Stimulated activated CD4-positive, alpha-beta T cell treated with anti-CD3 and anti-CD28 coated beads, Interleukin-4, amount 100 ng/mL, for 1 hour (primary cell): Measurements from ENCODE around the gene PHAX.
A peak's percentile ranks its signal among the peaks of the same experiment; 100 is the strongest.
"Not testable (repeated sequence)": the region's sequence is repeated elsewhere in the genome, so short reads cannot be mapped to it uniquely, and the experiment has no call there.

Source experiments
- DNase-seq: peaks from one replicate; pipeline ENCODE4 v3.0.0-alpha.2; 2020

The PHAX gene, protein sequence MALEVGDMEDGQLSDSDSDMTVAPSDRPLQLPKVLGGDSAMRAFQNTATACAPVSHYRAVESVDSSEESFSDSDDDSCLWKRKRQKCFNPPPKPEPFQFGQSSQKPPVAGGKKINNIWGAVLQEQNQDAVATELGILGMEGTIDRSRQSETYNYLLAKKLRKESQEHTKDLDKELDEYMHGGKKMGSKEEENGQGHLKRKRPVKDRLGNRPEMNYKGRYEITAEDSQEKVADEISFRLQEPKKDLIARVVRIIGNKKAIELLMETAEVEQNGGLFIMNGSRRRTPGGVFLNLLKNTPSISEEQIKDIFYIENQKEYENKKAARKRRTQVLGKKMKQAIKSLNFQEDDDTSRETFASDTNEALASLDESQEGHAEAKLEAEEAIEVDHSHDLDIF

DNA sequence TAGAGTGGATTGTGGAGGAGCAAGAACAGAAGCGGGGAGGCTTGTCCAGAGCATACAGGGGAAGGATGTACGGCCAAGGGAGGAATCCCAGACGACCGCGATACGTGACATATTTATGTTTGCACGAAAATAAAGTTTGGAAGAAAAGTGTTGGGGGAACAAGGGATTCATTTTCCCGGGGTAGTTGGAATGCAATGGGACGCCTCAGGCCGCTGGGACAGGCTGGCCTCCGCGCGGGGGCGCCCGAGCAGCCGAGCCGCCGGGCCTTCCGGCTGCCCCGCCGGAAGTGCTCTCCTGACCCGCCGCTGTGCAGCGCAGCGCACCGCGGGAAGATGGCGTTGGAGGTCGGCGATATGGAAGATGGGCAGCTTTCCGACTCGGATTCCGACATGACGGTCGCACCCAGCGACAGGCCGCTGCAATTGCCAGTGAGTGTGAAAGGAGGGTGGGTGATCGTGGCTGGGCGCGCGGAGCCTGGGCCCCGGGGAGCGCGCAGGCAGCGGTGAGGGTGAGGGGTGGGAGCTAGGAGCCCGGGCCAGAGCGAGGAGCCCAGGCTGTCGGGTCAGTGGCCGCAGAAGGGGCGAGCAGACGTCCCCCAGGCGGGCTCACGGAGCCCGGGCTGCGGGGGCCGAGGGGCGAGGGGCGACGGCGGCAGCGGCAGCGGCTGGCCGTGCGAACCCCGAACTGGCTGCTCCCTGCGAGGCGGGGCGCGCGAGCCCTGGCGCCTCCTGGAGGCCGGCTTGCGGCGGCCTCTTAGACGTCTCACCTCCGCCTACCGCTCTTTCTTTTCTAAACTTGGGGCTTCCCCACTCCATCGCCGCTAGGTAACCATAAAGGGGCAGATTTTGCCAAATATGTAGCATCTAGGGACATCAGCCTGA, at the start of gene PHAX:
TSS of gene PHAX (plus strand) at position 317 of the 881 bp plus-strand sequence. CDS start at position 333, 16 bp downstream.
- DNase-seq = peak; percentile 74

- no peak for DNase-seq
These were observed 48.1 kb upstream of the PHAX start for GRCh38 chr5:126552614-126553013.

- DNase-seq = not testable (repeated sequence)
These were observed 45.6 kb upstream of the PHAX start for GRCh38 chr5:126555101-126555500.

DNA sequence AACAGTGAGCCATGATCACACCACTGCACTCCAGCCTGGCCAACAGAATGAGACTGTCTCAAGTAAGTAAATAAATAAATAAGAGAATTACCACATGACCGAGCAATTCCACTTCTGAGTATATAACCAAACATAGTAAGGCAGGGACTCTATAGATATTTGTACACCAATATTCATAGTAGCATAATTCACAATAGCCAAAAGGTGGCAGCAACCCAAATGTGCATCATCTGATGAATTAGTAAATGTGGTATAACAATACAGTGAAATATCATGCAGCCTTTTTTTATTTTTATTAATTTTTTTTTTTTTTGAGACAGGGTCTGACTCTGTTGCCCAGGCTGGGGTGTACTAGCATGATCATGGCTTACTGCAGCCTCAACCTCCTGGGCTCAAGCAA, 38.8 kb upstream of the PHAX start:
- no peak for DNase-seq

DNA sequence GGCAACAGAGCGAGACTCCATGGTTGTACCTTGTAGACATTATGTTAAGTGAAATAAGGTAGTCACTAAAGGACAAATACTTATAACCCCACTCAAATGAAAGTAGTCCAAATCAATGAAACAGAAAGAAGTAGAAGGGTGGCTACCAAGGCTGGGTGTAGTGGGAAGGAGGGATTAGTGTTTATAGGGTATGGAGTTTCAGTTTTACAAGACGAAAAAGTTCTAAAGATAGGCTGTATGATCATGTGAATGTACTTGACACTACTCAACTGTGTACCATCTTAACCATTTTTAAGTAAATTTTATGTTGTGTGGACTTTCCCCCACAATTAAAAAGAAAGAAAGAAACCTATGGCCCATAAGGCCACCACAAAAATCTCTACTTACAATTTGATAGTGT, 37.9 kb upstream of the PHAX start:
- DNase-seq = no peak

DNA sequence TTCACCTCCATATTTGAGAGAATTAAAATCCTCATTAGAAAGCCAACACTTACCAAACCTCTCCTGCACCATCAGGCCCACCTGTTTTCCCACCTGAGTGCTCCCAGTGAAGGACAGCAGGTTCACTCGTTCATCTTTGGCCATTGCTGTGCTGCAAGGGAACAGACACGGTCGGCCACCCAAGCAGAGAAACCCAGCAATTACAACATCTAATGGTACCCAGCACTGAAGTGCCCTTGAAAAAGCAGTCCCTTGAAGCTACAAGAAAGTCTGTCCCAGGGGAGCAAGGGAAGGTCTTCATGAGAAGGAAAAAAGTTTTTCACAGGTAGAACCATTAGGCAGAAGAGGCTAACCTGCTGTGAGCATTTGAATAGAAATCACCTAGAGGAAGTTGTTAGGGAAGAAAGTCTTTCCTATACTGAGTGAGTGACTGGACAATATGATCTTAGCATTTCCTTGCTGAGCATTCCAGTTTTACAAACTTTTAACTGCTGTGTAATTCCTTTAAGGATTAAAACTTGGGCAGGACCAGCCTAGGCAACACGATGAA, 32.5 kb upstream of the PHAX start:
- no peak for DNase-seq

DNA sequence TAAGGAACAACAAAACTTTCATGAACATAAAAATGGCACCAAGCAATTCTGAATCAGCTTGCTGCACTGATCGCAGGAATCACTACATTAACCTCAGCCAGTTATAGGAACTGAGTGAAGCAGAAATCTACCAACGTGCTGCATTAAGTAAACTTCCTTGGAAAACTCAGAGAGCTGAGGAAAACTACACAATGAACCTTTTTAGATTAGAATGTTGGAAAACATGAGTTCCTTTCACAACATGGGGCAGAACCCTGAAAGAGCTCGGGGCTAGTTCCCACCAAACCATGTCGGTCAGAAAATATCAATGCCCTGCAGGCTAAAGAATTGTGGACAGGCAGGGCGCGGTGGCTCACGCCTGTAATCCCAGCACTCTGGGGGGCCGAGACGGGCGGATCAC, 25.1 kb upstream of the PHAX start:
- DNase-seq = no peak

DNA sequence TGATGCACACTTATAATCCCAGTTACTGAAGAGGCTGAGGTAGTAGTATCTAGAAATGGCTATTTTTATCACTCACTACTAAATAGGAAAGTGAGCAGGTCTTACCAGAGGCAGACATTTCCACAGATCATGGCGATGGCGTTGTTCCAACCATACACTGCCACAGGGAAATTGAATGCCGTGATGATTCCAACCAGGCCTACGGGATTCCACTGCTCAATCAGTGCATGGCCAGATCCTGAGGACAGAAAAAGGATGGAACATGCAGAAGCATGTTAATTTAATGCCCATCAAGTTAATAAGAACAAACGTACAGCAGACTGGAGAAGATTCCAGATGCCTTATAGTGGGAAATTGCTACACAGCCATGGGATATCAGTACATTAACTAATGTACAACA, 23.8 kb upstream of the PHAX start:
- DNase-seq = no peak

- DNase-seq = no peak
These were observed 23.3 kb upstream of the PHAX start for GRCh38 chr5:126577415-126577814.

- DNase-seq = no peak
These were observed 21.0 kb upstream of the PHAX start for GRCh38 chr5:126579716-126580115.

- no peak for DNase-seq
These were observed 17.0 kb upstream of the PHAX start for GRCh38 chr5:126583761-126584160.

DNA sequence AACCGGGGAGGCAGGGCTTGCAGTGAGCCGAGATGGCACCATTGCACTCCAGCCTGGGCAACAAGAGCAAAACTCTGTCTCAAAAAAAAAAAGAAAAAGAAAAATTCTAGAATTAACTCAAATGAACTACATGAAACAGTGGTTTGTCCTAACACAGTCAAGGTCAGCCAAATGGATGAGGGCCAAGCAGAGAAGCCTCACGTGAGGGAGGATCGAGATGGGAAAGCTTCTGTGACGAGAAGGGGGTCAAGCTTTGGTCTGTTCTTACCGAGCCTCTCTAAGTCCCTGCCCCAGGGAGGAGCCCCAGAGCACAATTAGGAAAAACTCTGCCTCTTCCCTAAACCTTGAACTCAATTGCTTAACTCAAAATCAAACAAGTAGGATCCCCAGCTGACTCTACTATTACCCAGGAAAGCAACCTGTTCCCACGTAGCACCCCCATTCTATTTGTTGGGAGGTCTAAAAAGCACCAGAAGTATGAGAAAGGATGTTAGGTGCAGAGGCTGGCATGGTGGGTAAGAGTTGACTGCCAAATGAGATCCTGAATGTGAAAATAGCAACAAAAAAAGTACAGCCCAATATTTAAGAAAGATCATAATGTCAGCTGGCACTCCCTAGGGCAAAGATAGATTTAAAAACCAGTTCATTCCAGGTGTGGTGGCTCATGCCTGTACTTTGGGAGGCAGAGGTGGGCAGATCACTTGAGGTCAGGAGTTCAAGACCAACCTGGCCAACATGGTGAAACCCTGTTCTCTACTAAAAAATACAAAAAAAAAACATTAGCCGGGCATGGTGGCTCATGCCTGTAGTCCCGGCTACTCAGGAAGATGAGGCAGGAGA, 13.0 kb upstream of the PHAX start:
- DNase-seq = no peak

DNA sequence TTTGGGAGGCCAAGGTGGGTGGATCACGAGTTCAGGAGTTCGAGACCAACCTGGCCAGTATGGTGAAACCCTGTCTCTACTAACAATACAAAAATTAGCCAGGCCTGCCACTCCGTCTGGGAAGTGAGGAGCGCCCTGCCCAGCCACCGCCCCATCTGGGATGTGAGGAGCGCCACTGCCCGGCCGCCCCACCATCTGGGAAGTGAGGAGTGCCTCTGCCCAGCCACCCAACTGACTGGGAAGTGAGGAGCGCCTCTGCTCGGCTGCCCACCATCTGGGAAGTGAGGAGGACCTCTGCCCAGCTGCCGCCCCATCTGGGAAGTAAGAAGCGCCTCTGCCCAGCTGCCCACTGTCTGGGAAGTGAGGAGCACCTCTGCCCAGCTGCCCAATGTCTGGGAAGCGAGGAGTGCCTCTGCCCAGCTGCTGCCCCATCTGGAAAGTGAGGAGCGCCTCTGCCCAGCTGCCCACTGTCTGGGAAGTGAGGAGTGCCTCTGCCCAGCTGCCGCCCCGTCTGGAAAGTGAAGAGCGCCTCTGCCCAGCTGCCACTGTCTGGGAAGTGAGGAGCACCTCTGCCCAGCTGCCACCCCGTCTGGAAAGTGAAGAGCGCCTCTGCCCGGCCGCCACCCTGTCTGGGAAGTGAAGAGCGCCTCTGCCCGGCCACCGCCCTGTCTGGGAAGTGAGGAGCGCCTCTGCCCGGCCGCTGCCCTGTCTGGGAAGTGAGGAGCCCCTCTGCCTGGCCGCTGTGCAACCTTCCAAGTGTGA, 11.0 kb upstream of the PHAX start:
- no peak for DNase-seq

- DNase-seq = no peak
These were observed 9.2 kb upstream of the PHAX start for GRCh38 chr5:126591549-126591948.

- DNase-seq = peak; percentile 47
These were observed 5.8 kb upstream of the PHAX start, which contains the start of gene ALDH7A1 for GRCh38 chr5:126594748-126595485. ALDH7A1 (minus strand) TSS chr5:126595219; CDS start chr5:126595198, 21 bp downstream.

DNA sequence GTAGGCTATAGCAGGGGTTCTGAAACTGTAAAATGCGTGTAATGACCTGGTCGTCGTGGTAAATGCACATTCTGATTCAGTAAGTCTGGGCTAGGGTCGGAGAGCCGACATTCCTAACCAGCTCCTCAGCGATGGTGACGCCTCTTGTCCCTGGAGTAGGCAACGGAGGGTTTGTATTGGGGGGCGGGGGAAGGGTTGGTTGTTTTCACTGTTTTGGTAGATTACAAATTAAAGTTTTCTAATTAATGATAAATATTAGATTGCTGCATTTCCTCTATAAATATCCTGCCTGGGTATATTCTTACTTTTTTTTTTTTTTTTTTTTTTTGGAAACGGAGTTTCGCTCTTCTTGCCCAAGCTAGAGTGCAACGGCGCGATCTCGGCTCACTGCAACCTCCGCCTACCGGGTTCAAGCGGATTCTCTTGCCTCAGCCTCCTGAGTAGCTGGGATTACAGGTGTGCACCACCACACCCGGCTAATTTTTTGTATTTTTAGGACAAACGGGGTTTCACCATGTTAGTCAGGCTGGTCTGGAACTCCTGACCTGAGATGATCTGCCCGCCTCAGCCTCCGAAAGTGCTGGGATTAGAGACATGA, 5.2 kb upstream of the PHAX start:
- no peak for DNase-seq

DNA sequence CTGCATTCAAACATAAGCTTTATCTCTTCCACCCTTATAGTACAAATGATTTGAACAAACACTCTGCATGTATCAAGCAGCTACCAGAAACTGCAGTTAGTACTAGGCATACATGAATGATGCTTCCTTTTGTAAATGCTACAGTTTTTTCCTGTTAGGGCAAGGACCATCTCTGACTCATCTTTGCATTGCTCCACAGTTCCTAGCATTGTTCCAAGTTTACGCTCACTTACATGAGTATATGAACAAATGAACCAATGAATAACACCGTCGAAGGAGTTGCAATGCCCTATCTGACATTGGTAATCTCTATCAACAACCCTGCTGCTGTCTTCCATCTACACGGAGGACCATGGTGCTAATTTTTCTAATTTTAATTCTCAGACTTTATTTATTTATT, 3.6 kb upstream of the PHAX start:
- no peak for DNase-seq

DNA sequence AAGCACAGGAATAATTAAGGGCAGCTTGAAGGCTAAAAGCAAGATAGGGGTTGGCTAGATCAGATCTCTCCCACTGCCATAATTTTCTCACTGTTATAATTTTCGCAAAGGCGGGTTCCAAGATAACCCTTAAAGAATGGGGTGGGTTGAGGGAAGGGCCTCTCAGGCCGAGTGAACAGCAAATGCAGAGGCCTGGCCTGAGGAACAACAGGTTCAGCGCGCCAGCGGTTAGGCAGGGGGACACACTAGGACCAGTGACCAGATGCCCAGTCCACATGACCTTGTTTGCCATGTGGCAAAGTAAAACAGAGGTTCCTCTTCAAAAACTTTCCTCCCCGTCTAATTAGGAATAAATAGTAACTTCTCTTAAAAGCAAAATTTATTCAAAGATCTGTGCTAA, 1.2 kb upstream of the PHAX start:
- no peak for DNase-seq

DNA sequence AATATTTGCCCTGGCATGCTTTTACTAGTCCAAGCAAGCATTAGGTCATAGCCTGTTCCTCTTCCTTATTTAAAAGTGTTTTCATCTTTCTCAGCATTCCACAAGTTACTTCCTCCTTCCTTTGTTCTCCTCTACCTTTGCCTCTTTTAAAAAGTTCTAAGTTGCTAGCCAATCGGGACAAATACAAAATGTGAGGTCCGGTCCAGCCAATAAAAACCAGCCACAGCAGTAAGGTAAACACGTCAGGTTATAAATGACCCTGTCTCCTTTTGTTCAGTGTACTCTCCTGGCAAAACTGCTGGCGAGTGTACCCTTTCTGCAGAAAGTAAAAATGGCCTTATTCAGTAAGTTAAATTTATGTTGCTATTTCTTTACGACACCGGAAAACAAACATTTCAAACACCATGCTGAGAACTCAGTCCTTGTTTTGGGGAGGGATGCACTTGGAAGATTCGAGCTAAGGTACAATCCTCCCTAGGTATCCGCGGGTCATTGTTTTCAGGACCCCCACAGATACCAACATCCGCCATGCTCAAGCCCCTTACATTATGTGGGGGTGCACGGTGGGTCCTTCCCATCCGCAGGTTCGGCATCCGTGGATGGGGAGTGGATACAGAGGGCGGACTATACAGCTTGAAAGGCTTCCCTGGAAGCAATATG, 646 bp upstream of the PHAX start:
- not testable (repeated sequence) for DNase-seq

DNA sequence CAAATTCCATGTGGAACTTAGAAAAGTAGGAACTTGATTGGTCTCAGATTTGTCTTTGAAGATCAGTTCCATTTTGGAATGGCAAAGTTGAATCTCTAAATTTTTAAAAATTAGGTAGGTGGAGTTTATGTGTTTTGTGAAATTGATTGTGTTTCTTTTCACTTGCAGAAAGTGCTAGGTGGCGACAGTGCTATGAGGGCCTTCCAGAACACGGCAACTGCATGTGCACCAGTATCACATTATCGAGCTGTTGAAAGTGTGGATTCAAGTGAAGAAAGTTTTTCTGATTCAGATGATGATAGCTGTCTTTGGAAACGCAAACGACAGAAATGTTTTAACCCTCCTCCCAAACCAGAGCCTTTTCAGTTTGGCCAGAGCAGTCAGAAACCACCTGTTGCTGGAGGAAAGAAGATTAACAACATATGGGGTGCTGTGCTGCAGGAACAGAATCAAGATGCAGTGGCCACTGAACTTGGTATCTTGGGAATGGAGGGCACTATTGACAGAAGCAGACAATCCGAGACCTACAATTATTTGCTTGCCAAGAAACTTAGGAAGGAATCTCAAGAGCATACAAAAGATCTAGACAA, 2.8 kb downstream of the PHAX start:
- DNase-seq = no peak
